Keratinocyte (primary cell): ENCODE measurements around the gene PCDHA9. TPM values are rescaled to one million over a fixed set of nuclear protein-coding genes. Genes with fewer than 3 reads are reported as not detected.

Source experiments
- DNase-seq: peaks from one replicate; pipeline ENCODE4 v3.0.0-alpha.2; 2011; ENCODE audit warnings: low read depth, missing footprints, low spot score
- FAIRE-seq: peaks from 2 replicates; lab custom pipeline; 2011; peaks lifted over from hg19 to GRCh38; lab: Jason Lieb, UNC
- H2AFZ ChIP-seq: 2 replicates; pipeline ENCODE4 v1.6.0; 2012; ENCODE audit warnings: low read length, control low read depth, inconsistent platforms; ENCODE audit not compliant: control insufficient read depth
- H3K27ac ChIP-seq: 2 replicates; pipeline ENCODE4 v1.5.1; 2011; ENCODE audit warnings: low read length; ENCODE audit not compliant: control insufficient read depth, insufficient read depth
- H3K27me3 ChIP-seq: 3 replicates; pipeline ENCODE4 v1.6.0; 2011; ENCODE audit warnings: low read length; ENCODE audit not compliant: control insufficient read depth, insufficient read depth; ENCODE audit errors: extremely low read depth
- H3K36me3 ChIP-seq, 2 experiments: 2 replicates in 1 of 2; 3 replicates in 1 of 2; pipeline ENCODE4 v1.5.1; 2011; ENCODE audit warnings: low read length in 2 of 2, mild to moderate bottlenecking in 1 of 2; ENCODE audit not compliant: control insufficient read depth in 2 of 2, insufficient read depth in 2 of 2; ENCODE audit errors: extremely low read depth in 1 of 2
- H3K4me1 ChIP-seq: 3 replicates; pipeline ENCODE4 v1.5.1; 2011; ENCODE audit warnings: low read length; ENCODE audit not compliant: control insufficient read depth, insufficient read depth; ENCODE audit errors: extremely low read depth
- H3K4me2 ChIP-seq: 3 replicates; pipeline ENCODE4 v1.6.0; 2011; ENCODE audit warnings: low read depth, low read length; ENCODE audit not compliant: control insufficient read depth, insufficient read depth; ENCODE audit errors: extremely low read depth
- H3K4me3 ChIP-seq, 3 experiments: fragments of 200-600 bp in 1 of 3; sonication (generic) in 1 of 3; 2 replicates in 2 of 3; 3 replicates in 1 of 3; pipeline ENCODE4 v1.5.1; 2011 to 2016; ENCODE audit warnings: low read length in 3 of 3, mild to moderate bottlenecking in 3 of 3, control low read depth in 2 of 3, inconsistent platforms in 1 of 3, low read depth in 1 of 3, mixed read lengths in 1 of 3, mixed run types in 1 of 3, moderate library complexity in 1 of 3; ENCODE audit not compliant: control insufficient read depth in 2 of 3, insufficient read depth in 2 of 3; ENCODE audit errors: extremely low read depth in 1 of 3
- H3K79me2 ChIP-seq: 2 replicates; pipeline ENCODE4 v1.6.0; 2012; ENCODE audit warnings: low read length; ENCODE audit not compliant: control insufficient read depth, insufficient read depth
- H3K9ac ChIP-seq: 3 replicates; pipeline ENCODE4 v1.6.0; 2011; ENCODE audit warnings: low read length; ENCODE audit not compliant: control insufficient read depth, insufficient read depth; ENCODE audit errors: extremely low read depth
- H3K9me1 ChIP-seq: 3 replicates; pipeline ENCODE4 v1.6.0; 2011; ENCODE audit warnings: low read length; ENCODE audit not compliant: control insufficient read depth, insufficient read depth; ENCODE audit errors: extremely low read depth
- H3K9me3 ChIP-seq: 2 replicates; pipeline ENCODE4 v1.5.1; 2012; ENCODE audit warnings: low read depth, low read length; ENCODE audit not compliant: control insufficient read depth
- H4K20me1 ChIP-seq: 3 replicates; pipeline ENCODE4 v1.6.0; 2011; ENCODE audit warnings: low read length; ENCODE audit not compliant: control insufficient read depth, insufficient read depth; ENCODE audit errors: extremely low read depth
- CTCF ChIP-seq, 3 experiments: IDR thresholded peaks in 1 of 3; conservative IDR thresholded peaks in 1 of 3; optimal IDR thresholded peaks in 1 of 3; 2 replicates in 2 of 3; 3 replicates in 1 of 3; pipeline versions ENCODE3 to v1.5.1; 2011; ENCODE audit warnings: low read length in 3 of 3, mild to moderate bottlenecking in 3 of 3, moderate library complexity in 2 of 3, control low read depth in 1 of 3, inconsistent platforms in 1 of 3; ENCODE audit not compliant: insufficient read depth in 2 of 3; ENCODE audit errors: extremely low read depth in 1 of 3
- EZH2 ChIP-seq: IDR thresholded peaks from one replicate; pipeline ENCODE4 v1.6.1; 2012; ENCODE audit warnings: inconsistent platforms, mild to moderate bottlenecking, low read length, moderate library complexity
- dilution Hi-C: fragments of 300-500 bp; cut with MboI; formaldehyde crosslinking; loops from one replicate; pipeline ENCODE4 v1.7.0; 2020; ENCODE audit warnings: low sequenced_read_pairs; ENCODE audit not compliant: extremely low pct_ligation_motif_present
- polyA plus RNA-seq, 5 experiments: library from polyadenylated mRNA; depleted of rRNA in 3 of 5; stranded (reverse) in 3 of 5; stranded (forward) in 1 of 5; unstranded in 1 of 5; fragments of >200 nt; gene quantifications; 1 replicate in 1 of 5; 2 replicates in 3 of 5; 3 replicates in 1 of 5; pipeline versions ENCODE4 v1.2.1 to v1.2.3, GENCODE V29; 2011 to 2012; ENCODE audit warnings: missing spikeins in 2 of 5, low read depth in 1 of 5, low replicate concordance in 1 of 5

PCDHA9 gene
- polyA plus RNA-seq, 1 donor (not counting 4 experiments of a cell fraction or from before 2014, with no cell fraction given) = 0.01 TPM

- Histone ChIP-seq H3K9me1 (no peaks in the 10 kb centered on the region), H3K9me3 (peaks cover 12% of the 10 kb centered on the region), H3K4me1 (no peaks in the 10 kb centered on the region), H3K27ac (no peak overlapping the region), H3K4me2 (no peak overlapping the region), H4K20me1 (no peaks in the 10 kb centered on the region), H2AFZ (no peak overlapping the region), H3K79me2 (no peaks in the 10 kb centered on the region), H3K4me3 (no peak overlapping the region), H3K27me3 (no peaks in the 10 kb centered on the region), H3K9ac (no peak overlapping the region), H3K36me3 (no peaks in the 10 kb centered on the region)
- TF ChIP-seq EZH2 = no peak
- no peak for TF ChIP-seq CTCF (optimal IDR thresholded peaks at IDR 0.05 in 1 of 3, IDR thresholded peaks at IDR 0.05 in 1 of 3, conservative IDR thresholded peaks at IDR 0.05 in 1 of 3; ENCODE audit: extremely low read depth in 1 of 3, insufficient read depth in 2 of 3, low read length in 3 of 3)
- FAIRE-seq = no peak
- dilution Hi-C loops = no loop called here
- no peak for DNase-seq
These were observed 12.3 kb upstream of the PCDHA9 start for GRCh38 chr5:140835622-140836510.

- no peak within 1 kb of the TSS for H3K9ac ChIP-seq
- H3K4me1 ChIP-seq = no peaks in the 10 kb centered on the region
- H3K36me3 ChIP-seq = no peaks in the 10 kb centered on the region
- H3K27ac ChIP-seq = no peak within 1 kb of the TSS
- no peak for TF ChIP-seq EZH2
- no peak within 1 kb of the TSS for H2AFZ ChIP-seq
- no peaks in the 10 kb centered on the region for H4K20me1 ChIP-seq
- peaks cover 8% of the 10 kb centered on the region for H3K9me3 ChIP-seq
- FAIRE-seq (no peak), DNase-seq (no peak)
- no peak within 1 kb of the TSS for H3K4me2 ChIP-seq
- H3K27me3 ChIP-seq = no peaks in the 10 kb centered on the region
- H3K4me3 ChIP-seq = no peak within 1 kb of the TSS
- no peaks in the 10 kb centered on the region for H3K9me1 ChIP-seq
- dilution Hi-C loops = no loop called here
- H3K79me2 ChIP-seq = no peaks in the 10 kb centered on the region
These were observed 6.9 kb upstream of the PCDHA9 start, which contains the start of gene PCDHA8 for GRCh38 chr5:140840978-140841962. Gene PCDHA8 (plus strand): TSS chr5:140841187. CDS start chr5:140841322, 135 bp downstream.
